Fibroblast of upper back skin (primary cell): ENCODE measurements around the gene NDE1.

Source experiments
- DNase-seq: peaks from one replicate; pipeline ENCODE4 v3.0.0-alpha.2; 2013

The NDE1 gene

DNA sequence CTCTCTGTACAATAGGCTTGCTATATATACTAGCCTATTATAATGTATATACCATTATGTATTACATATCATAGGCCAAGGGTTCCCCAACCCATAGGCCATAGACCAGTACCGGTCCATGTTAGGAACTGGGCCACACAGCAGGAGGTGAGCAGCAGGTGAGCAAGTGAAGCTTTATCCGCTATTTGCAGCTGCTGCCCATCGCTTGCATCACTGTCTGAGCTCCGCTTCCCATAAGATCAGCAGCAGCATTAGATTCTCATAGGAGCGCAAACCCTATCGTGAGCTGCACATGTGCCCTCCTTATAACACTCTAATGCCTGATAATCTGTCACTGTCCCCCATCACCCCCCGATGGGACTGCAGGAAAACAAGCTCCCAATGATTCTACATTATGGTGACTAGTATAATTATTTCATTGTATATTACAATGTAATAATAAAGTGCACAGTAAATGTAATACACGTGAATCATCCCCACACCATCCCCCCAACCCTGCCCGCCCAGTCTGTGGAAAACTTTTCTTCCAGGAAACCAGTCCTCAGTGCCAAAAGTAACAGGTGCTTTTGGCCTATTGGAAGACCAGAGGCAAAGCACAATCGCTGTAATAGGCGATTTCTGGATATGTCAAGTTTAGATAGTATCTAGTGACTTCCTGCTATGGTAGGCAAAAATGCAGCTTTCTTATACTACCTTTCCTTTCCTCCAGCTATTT, 122.7 kb downstream of the NDE1 start:
- DNase-seq = no peak

DNA sequence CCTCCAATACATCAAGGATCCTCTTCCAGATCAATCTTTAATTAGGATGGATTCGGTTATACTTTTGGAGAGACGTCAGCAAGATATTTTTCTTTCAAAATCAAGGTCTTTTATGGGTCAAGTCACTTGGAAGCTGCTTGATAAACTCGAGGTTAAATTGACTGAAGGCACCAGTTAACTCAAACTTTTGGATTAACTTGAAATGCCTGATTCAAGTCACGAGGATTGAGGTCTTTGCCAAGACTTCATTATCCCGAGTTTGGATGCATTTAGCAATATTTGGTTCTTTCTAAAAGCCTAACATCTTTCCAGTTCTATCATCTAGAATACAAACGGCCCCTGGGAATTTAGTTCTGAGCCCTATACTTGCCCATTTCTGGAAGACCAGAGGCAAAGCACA, 123.9 kb downstream of the NDE1 start:
- no peak for DNase-seq

DNA sequence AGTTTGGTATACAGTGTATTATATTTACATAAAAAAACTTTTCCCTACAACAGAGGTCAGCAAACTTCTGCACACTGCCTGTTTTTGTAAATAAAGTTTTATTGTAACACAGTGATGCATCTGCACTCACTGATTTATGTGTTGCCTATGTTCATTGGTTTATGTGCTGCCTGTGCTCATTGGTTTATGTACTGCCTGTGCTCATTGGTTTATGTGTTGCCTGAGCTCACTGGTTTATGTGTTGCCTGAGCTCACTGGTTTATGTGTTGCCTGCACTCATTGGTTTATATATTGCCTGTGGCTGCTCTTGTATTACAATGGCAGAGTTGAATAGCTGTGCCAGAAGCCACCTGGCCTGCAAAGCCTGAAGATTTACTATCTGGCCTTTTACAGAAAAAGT, 125.2 kb downstream of the NDE1 start:
- DNase-seq = peak; percentile 16

DNA sequence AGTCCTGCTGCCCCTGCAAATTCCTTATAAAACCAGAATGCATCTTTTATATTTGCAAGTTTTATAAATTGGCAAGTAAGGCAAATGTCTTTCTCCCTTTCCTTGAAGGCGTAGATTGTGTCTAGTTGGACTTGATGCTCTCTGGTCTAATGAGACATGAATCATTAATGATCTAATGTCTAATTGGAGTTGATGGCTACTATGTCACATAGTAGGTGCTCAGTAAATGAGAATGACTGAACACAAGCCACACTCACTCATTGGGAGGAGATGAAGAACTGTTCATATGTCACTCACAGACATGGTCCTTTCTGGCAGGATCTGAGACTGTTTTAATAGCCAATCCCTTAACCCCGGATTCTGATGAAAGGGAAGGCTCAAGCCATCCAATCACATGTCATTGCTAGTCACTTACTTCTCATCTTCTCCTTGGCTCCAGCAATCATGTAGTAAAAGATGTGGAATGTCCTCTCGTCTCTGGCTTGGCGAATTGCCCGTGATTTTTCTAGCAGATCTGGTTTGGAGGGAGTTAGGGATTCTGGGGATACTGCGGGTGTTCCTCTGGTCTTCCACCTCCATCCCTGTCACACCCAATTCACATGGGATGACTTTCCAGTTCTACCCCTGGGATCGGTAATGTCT, 125.7 kb downstream of the NDE1 start:
- DNase-seq = peak; percentile 34
